Measurements from ENCODE around the gene WNT3A.

Gene WNT3A

GRCh38 chr1:228100822-228101613 is 94.2 kb downstream of the WNT3A start:
- no peak for DNase-seq (ENCODE audit: low read depth in 2 of 2)

GRCh38 chr1:228101614-228101993 is 94.8 kb downstream of the WNT3A start:
- no peak for DNase-seq (ENCODE audit: low read depth in 2 of 2)

DNA sequence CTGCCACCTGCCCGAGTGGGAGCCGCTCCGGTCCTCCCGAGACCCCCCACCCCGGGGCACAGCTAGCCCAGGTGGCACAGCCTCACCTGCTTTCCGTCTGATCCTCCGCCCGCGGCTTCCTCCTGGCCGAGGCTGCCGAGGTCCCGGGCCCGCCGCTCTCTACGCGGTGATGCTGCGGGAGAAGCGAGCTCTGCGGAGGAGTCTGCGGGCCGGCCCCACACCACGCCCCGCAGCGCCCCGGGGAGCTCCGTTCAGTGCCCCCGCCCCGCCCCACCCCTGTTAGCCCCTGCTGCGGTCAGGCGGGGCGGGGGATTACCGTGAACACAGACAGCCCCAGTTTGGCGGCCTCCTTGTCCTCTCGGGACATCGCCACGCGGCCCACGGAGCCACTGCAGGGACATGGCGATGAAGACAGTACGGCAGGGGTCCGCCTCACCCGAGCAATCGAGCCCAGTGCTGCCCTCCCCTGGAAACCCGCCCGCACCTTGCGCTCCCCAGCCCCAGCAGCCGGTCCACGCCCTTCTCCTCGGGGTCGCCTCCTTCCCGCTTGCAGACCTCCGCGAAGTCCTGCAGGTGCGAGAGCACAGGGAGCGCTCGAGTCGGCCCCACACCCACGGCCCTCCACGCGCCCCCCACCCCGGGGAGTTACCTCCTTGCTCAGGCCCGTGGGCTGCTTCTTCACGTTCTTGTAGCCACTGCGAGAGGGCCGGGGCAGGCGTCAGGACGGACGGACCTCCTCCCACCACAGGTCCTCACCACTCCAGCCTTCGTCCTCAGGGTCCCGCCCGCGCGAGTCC is 95.4 kb downstream of the WNT3A start:
- DNase-seq (ENCODE audit: low read depth in 2 of 2): no peak

DNA sequence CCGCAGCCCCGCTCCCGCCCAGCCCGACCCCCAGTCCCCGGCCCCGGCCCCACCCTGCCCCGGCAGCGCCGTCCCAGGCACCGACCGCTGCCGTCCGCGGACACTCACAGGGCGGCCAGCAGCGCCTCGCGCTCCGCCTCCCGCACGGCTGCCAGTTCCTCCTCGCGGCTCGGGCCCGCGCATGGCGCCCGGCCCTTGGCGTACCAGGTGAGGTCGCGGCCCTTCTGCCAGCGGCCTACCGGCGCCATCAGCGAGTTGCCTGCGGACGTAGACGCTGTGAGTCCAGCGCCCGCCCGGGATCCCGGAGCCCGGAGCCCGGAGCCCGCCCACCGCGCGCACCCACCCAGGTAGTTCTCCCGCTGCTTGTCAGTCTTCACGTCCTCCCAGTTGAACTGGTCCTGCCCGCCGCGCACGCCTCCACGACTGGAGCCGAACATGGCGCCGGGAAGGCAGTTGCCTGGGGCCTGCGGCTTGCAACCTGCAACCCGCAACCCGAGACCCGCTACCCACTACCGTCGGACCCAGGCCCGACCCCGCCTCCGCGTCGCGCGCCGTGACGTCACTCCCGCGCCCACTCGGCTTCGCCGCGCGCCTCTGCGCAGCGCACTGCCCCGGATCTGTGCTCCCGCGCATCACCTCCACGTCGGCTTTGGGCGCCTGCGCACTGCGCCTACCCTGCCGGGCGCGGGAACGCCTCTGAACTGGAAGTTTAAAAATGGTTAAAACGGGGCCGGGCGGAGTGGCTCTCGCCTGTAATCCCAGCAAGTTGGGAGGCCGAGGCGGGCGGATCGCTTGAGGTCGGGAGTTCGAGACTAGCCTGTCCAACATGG is 96.2 kb downstream of the WNT3A start, which contains the start of gene C1orf35:
TSS of gene C1orf35 (minus strand) at position 535 of the 830 bp plus-strand sequence. CDS start at position 437, 98 bp downstream.
- DNase-seq (ENCODE audit: low read depth in 2 of 2): peak; percentile 84 to 85

DNA sequence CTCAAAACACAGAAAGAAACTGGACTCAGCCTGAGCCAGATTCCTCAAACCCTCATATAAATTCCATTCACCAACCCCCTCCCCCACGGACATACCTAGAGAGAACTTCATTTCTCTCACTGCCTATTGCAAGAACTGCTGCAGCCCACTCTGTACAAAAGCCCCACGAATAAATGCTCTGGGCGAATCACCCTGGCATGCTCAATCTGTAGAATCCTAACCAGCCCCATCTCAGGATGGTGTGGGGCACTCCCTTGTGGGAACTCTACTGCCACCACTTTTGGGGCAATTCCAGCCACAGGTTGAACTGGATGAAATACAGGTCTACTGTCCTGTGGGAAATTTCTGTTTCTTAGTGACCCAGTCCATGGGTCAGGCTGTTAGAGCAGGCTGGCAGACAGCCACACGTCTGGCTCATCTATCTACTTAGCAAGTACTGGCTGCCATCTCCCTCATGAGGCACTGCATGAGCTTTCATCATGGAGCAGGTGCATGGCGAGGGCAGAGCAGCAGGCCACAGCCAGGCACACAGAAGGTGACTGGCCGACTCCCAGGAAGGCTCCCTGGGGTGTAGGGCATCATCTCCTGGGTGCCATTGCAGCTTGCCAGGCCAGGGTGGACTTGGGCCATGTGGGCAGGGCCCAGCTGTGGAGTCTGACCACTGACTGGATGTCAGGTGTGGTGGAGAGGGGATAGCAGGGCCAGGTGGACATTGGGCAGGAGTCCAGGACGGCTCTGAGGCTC is 97.9 kb downstream of the WNT3A start:
- no peak for DNase-seq (ENCODE audit: low read depth in 2 of 2)

GRCh38 chr1:228105270-228105995 is 98.6 kb downstream of the WNT3A start:
- no peak for DNase-seq (ENCODE audit: low read depth in 2 of 2)

DNA sequence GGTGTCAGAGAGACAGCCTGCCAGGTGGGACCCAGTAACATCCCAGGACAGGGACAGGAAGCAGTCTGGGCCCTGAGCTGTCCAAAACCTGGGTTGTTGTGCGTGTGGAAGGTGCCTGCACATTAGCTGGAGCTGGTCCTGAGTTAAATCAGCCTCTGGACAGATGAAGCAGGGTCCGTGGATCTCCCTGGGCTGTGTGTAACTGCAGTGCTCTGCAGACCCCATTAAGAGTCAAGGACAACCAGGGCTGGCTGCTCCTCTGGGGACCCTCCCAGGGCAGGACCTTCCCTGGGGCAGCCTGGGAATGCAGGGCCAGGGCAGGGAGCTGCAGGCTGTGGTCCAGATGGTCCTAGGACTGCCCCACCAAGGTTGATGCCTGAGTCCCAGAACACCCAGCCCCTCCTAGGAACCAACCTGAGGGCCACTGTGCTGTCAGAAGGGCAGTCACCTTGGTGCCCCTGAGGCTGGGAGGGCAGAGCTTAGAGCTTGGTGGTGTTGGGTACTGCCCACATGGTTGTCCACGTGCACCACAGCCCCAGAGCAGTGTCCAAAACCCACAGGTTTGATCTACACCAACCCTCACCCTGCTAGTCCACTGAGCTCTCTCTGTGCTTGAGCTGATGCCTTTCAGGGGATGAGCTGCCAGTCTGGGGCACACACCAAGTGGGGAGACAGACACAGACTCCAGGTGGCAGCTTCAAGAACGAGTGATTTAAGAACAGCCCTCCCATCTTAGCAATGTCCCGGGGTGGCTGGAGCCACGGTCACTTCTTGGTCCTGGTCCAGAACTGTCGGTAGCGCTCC is 99.4 kb downstream of the WNT3A start:
- DNase-seq (ENCODE audit: low read depth in 2 of 2): no peak

DNA sequence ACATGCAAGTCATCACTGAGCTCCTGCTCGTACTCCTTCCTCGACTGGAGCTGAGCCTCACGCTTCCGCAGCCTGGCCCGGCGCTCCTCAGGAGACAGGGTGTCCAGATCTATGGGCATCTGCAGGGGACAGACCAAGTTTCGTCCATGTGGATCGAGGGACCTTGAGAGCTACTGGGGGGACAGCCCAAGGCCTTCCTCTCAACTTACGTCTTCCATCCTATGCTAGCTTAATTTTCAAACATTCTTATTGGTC is 99.9 kb downstream of the WNT3A start:
- no peak for DNase-seq (ENCODE audit: low read depth in 2 of 2)

- DNase-seq (ENCODE audit: low read depth in 2 of 2): no peak
These were observed 100.8 kb downstream of the WNT3A start for GRCh38 chr1:228107636-228108035.

DNA sequence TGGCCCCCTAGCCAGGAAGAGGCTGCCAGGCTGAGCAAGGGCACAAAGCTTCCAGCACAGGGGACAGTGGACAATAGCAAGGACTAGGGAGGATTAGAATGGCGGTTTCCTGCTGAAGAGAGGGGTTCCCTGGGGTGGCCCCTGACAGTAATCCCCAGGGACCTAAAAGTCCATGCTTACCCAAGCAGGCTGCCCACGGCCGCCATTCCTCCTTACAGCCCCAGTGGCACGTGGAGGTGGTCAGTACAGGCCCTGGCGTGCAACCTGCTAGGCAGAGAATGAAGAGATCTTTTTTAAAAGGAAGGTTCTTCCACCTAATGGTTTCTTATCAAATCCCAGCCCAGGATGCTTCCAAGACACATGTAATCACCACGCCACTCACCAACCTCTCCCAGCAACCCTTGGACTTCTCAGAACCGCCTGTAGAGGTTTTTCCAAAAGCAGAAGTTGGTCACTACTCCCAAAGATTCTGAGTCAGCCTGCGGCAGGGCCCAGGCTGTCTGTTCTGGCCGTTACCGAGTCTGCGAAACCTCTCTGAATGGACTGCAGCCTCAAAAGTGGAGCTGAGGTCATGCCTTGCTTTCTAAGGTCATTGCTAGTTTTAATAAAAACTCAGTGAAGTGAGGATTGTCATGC is 101.4 kb downstream of the WNT3A start:
- DNase-seq (ENCODE audit: low read depth in 2 of 2): no peak

DNA sequence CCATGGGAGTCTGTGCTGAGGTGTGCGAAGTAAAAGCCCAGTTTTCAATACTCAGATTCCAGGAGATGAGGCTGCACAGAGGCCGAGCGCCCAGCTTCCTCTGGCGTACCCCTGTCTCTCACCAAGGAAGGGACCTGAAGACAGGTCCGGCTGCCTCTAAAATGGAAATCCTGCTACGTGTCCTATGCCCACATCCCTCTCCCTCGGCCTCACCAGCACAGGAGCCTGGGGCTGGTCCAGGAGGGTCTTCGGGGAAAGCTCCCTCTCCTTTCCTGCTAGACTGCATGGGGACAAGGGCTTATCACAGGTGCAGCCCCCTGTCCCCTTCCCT is 101.9 kb downstream of the WNT3A start:
- no peak for DNase-seq (ENCODE audit: low read depth in 2 of 2)

DNA sequence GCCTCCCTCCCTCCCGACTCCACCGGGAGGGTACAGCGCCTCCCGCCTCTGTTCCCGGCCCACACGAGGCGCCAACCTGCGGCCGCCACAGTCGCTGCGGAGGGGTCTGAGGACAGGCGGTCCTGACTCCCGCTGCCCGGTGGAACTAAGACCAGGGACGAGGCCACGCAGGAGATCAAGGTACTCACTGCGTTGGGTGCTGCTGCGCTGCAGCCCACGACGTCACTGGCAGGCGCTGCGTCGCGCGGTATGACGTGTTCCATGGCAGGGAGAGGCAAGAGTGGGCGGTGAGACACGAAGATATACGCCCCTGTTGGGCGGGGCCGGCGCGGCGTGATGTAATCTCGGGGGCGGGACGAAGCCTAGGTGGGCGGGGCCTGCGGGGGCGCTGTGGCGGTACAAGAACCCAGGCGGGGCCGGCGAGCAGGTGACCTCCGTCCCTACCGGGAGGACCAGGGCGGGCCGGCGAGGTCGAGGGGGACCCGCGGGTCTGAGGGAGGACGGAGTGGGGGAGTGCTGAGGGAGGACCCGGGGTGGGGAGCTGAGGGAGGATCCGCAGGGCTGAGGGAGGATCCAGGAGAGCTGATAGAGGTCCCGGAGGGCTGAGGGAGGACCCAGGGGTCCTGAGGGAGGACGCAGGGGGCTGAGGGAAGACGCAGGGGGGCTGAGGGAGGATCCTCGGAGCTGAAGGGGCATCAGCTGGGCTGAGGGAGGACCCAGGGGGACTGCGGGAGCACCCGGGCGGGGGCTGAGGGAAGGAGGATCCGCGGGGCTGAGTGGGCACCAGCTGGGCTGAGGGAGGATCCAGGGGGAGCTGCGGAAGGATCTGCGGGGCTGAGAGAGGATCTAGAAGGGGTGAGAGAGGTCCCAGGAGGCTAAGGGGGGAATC is 102.5 kb downstream of the WNT3A start, which contains the start of gene MRPL55:
TSS of gene MRPL55 (minus strand) at position 227 of the 889 bp plus-strand sequence. CDS start 1,039 bp downstream, outside the sequence.
- peak; percentile 96 to 98 for DNase-seq (ENCODE audit: low read depth in 2 of 2)

- DNase-seq (ENCODE audit: low read depth in 2 of 2): no peak
These were observed 103.2 kb downstream of the WNT3A start for GRCh38 chr1:228109962-228110488.

DNA sequence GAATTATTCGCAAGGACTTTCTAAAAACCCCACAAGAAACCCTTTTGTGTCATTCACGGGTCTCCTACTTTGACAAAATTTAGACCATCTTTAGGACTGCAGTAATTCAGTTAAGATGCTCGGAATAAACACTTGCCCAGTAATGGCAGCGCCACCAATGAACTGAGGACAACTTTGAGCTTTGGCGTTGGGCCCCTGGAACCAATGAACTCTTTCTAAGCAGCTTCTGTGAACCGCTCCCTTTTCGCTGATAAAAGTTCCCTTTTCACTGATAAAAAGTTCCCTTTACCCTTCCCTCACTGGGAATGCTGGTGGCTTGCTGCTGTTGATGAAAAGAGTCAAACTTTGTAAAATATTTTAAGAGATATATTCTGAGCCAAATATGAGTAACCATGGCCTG is 103.8 kb downstream of the WNT3A start:
- no peak for DNase-seq (ENCODE audit: low read depth in 2 of 2)
